GM12865 (cell line): ENCODE measurements around the gene ZNF540.
A peak's percentile ranks its signal among the peaks of the same experiment; 100 is the strongest.
"Not testable (repeated sequence)": the region's sequence is repeated elsewhere in the genome, so short reads cannot be mapped to it uniquely, and the experiment has no call there.

ENCODE experiments used
- DNase-seq: peaks from one replicate; pipeline ENCODE4 v3.0.0; 2010; ENCODE audit warnings: low read depth
- H3K4me3 ChIP-seq: 2 replicates; pipeline ENCODE4 v1.5.1; 2011; ENCODE audit warnings: mild to moderate bottlenecking, low read depth, low read length, control low read depth
- CTCF ChIP-seq: IDR thresholded peaks from 2 replicates; pipeline ENCODE4 v1.5.1; 2011; ENCODE audit warnings: low read length, control low read depth, low read depth, inconsistent platforms; ENCODE audit not compliant: insufficient read depth; ENCODE audit errors: missing control alignments

The ZNF540 gene

GRCh38 chr19:37655301-37655688, 60.6 kb downstream of the ZNF540 start, which contains the start of gene ZFP30:
Gene ZFP30 (minus strand): TSS chr19:37655465. CDS start chr19:37647822, 7,643 bp downstream.
- H3K4me3 ChIP-seq = peak within 1 kb of the TSS; percentile 99
- peak; percentile 88 for DNase-seq
- TF ChIP-seq CTCF = no peak

- H3K4me3 ChIP-seq = peak overlapping the region; percentile 99
- DNase-seq = peak; percentile 89
- no peak for TF ChIP-seq CTCF
Observed at GRCh38 chr19:37655689-37656371, 61.2 kb downstream of the ZNF540 start.

- not testable (repeated sequence) for H3K4me3 ChIP-seq, DNase-seq
Observed at GRCh38 chr19:37657157-37657556, 62.5 kb downstream of the ZNF540 start.
